HG03108 (cell line): ENCODE data around the gene ZNF784.

ENCODE experiments used
- ATAC-seq: cut with Tn5 transposase; IDR thresholded peaks from one replicate; pipeline ENCODE4 v1.9.1; 2021; ENCODE audit warnings: moderate library complexity; ENCODE audit not compliant: unreplicated experiment

The ZNF784 gene

GRCh38 chr19:55624109-55625003 lies at the start of gene ZNF784:
Gene ZNF784 (minus strand): TSS chr19:55624566. CDS start chr19:55624561, 5 bp downstream.
- ATAC-seq = peak; percentile 58

GRCh38 chr19:55673889-55674288 lies 49.5 kb upstream of the ZNF784 start:
- ATAC-seq = no peak

- no peak for ATAC-seq
Observed at GRCh38 chr19:55673465-55673864, 49.1 kb upstream of the ZNF784 start.

- no peak for ATAC-seq
Observed at GRCh38 chr19:55672418-55672817, 48.1 kb upstream of the ZNF784 start.

GRCh38 chr19:55671054-55671378 lies 46.6 kb upstream of the ZNF784 start:
- no peak for ATAC-seq

- no peak for ATAC-seq
Observed at GRCh38 chr19:55670280-55671053, 46.1 kb upstream of the ZNF784 start.

GRCh38 chr19:55669418-55670279 lies 45.3 kb upstream of the ZNF784 start:
- ATAC-seq = no peak

GRCh38 chr19:55668603-55669348 lies 44.4 kb upstream of the ZNF784 start:
- ATAC-seq = no peak

GRCh38 chr19:55667958-55668357 lies 43.6 kb upstream of the ZNF784 start:
- no peak for ATAC-seq

GRCh38 chr19:55667511-55667910 lies 43.1 kb upstream of the ZNF784 start:
- ATAC-seq = no peak

- ATAC-seq = no peak
Observed at GRCh38 chr19:55667006-55667381, 42.6 kb upstream of the ZNF784 start.

GRCh38 chr19:55666343-55667005 lies 42.1 kb upstream of the ZNF784 start:
- ATAC-seq = no peak

- no peak for ATAC-seq
Observed at GRCh38 chr19:55663846-55664536, 39.6 kb upstream of the ZNF784 start.

GRCh38 chr19:55661826-55662225 lies 37.5 kb upstream of the ZNF784 start:
- no peak for ATAC-seq

- ATAC-seq = no peak
Observed at GRCh38 chr19:55660991-55661390, 36.6 kb upstream of the ZNF784 start.

- ATAC-seq = no peak
Observed at GRCh38 chr19:55660404-55660803, 36.0 kb upstream of the ZNF784 start.

GRCh38 chr19:55659822-55660221 lies 35.5 kb upstream of the ZNF784 start:
- ATAC-seq = no peak

GRCh38 chr19:55658846-55659459 lies 34.6 kb upstream of the ZNF784 start:
- no peak for ATAC-seq
